Measurements from ENCODE around the gene DLX1. TPM values are rescaled to one million over a fixed set of nuclear protein-coding genes. Genes with fewer than 3 reads are reported as not detected.

DLX1 gene
- total RNA-seq, 1 donor from 2014 or later = not detected

GRCh38 chr2:172088245-172089004 is 3.1 kb downstream of the DLX1 start:
- no peak for FAIRE-seq
- Histone ChIP-seq H3K4me3 (ENCODE audit: low read depth, low read length) (no peak overlapping the region), H3K36me3 (ENCODE audit: control insufficient read depth, insufficient read depth, low read length) (no peaks in the 10 kb centered on the region), H3K27me3 (ENCODE audit: control insufficient read depth, insufficient read depth, low read length) (peaks cover 81% of the 10 kb centered on the region)
- no peak for DNase-seq (ENCODE audit: low read depth)
- TF ChIP-seq CTCF (IDR thresholded peaks at IDR 0.05; ENCODE audit: insufficient read depth, low read length, severe bottlenecking) = no peak

- no peak for FAIRE-seq
Observed at GRCh38 chr2:172089005-172089504, 3.7 kb downstream of the DLX1 start.

GRCh38 chr2:172089633-172090032 is 4.3 kb downstream of the DLX1 start:
- Histone ChIP-seq H3K36me3 (ENCODE audit: control insufficient read depth, insufficient read depth, low read length) (no peaks in the 10 kb centered on the region), H3K27me3 (ENCODE audit: control insufficient read depth, insufficient read depth, low read length) (peaks cover 75% of the 10 kb centered on the region), H3K4me3 (ENCODE audit: low read depth, low read length) (no peak overlapping the region)
- FAIRE-seq = no peak
- no peak for DNase-seq (ENCODE audit: low read depth)
- no peak for TF ChIP-seq CTCF (IDR thresholded peaks at IDR 0.05; ENCODE audit: insufficient read depth, low read length, severe bottlenecking)

More at GRCh38 chr2:172089005-172089504, 3.7 kb downstream of the DLX1 start:
- TF ChIP-seq CTCF (IDR thresholded peaks at IDR 0.05; ENCODE audit: insufficient read depth, low read length, severe bottlenecking) = no peak
- peaks cover 79% of the 10 kb centered on the region for H3K27me3 ChIP-seq (ENCODE audit: control insufficient read depth, insufficient read depth, low read length)
- H3K36me3 ChIP-seq (ENCODE audit: control insufficient read depth, insufficient read depth, low read length) = no peaks in the 10 kb centered on the region
- H3K4me3 ChIP-seq (ENCODE audit: low read depth, low read length) = no peak overlapping the region
- DNase-seq (ENCODE audit: low read depth) = no peak

- no peak for TF ChIP-seq CTCF (IDR thresholded peaks at IDR 0.05; ENCODE audit: insufficient read depth, low read length, severe bottlenecking)
- Histone ChIP-seq H3K4me3 (ENCODE audit: low read depth, low read length) (no peak overlapping the region), H3K27me3 (ENCODE audit: control insufficient read depth, insufficient read depth, low read length) (peaks cover 77% of the 10 kb centered on the region), H3K36me3 (ENCODE audit: control insufficient read depth, insufficient read depth, low read length) (no peaks in the 10 kb centered on the region)
- DNase-seq (ENCODE audit: low read depth) (no peak), FAIRE-seq (no peak)
Observed at GRCh38 chr2:172090044-172090961, 5.0 kb downstream of the DLX1 start.

GRCh38 chr2:172091000-172091641 is 5.8 kb downstream of the DLX1 start:
- FAIRE-seq = no peak
- no peak for TF ChIP-seq CTCF (IDR thresholded peaks at IDR 0.05; ENCODE audit: insufficient read depth, low read length, severe bottlenecking)
- Histone ChIP-seq H3K27me3 (ENCODE audit: control insufficient read depth, insufficient read depth, low read length) (peaks cover 71% of the 10 kb centered on the region), H3K4me3 (ENCODE audit: low read depth, low read length) (no peak overlapping the region), H3K36me3 (ENCODE audit: control insufficient read depth, insufficient read depth, low read length) (no peaks in the 10 kb centered on the region)
- DNase-seq (ENCODE audit: low read depth) = no peak

Measured in bronchial epithelial cell (primary cell).